Astrocyte of the spinal cord (primary cell): ENCODE measurements around the gene EGFLAM.

Experiments used
- DNase-seq: peaks from one replicate; pipeline ENCODE4 v3.0.0; 2011; ENCODE audit warnings: low read depth, low spot score
- H3K4me3 ChIP-seq: 2 replicates; pipeline ENCODE4 v1.5.1; 2011; ENCODE audit warnings: low read depth, mild to moderate bottlenecking, low read length, moderate library complexity
- in situ Hi-C: cut with HindIII; loops from 2 replicates; pipeline ENCODE4 v1.10.0; 2017; ENCODE audit warnings: low sequenced_read_pairs
- TF ChIP-seq, protein P1 (sequence below): IDR thresholded peaks from 2 replicates; pipeline ENCODE4 v1.5.1; 2012; ENCODE audit warnings: low read depth, mild to moderate bottlenecking, low read length, inconsistent platforms

EGFLAM gene

DNA sequence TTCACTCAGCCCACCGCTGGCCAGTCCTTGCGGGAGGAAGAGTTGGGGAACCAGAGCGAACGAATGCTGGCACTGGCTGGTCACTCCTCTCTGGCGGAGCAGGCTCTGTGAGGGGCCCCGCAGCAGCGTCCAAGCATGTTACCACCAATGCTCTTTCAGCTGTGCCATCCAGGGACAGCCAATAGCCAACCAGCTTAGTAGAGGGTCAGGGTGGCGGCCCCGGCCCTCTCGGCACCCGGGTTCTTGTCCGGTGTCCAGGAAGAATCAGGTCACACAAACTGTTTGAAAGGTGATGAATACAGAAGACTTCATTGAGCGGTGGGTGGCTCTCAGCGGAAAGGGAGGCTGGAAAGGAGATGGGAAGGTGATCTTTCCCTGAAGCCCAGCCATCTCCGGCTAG, 135.3 kb downstream of the EGFLAM start:
- H3K4me3 ChIP-seq = no peak overlapping the region
- in situ Hi-C loops = no loop called here
- TF ChIP-seq, protein P1, sequence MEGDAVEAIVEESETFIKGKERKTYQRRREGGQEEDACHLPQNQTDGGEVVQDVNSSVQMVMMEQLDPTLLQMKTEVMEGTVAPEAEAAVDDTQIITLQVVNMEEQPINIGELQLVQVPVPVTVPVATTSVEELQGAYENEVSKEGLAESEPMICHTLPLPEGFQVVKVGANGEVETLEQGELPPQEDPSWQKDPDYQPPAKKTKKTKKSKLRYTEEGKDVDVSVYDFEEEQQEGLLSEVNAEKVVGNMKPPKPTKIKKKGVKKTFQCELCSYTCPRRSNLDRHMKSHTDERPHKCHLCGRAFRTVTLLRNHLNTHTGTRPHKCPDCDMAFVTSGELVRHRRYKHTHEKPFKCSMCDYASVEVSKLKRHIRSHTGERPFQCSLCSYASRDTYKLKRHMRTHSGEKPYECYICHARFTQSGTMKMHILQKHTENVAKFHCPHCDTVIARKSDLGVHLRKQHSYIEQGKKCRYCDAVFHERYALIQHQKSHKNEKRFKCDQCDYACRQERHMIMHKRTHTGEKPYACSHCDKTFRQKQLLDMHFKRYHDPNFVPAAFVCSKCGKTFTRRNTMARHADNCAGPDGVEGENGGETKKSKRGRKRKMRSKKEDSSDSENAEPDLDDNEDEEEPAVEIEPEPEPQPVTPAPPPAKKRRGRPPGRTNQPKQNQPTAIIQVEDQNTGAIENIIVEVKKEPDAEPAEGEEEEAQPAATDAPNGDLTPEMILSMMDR = no peak
- no peak for DNase-seq

DNA sequence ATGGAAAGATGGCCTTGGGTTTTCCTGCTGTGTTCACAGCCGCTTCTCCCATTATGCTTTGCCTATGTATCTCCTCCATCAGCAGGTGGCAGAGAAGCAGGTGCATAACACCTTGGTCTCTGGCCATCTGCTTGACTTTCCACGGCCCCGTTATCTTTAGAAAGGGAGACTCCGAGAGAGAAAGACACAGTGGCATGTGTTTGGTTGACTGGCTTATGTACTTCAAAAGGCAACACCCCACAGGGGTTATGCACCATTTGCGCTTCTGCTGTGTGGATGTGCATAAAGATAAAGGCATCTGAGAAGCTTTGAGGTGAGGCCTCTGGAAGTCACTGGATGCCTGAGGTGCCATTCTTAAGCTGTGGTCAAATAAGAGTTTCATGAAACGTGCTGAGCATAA, 138.4 kb downstream of the EGFLAM start:
- TF ChIP-seq, protein P1 = no peak
- no peak overlapping the region for H3K4me3 ChIP-seq
- in situ Hi-C loops = no loop called here
- no peak for DNase-seq

DNA sequence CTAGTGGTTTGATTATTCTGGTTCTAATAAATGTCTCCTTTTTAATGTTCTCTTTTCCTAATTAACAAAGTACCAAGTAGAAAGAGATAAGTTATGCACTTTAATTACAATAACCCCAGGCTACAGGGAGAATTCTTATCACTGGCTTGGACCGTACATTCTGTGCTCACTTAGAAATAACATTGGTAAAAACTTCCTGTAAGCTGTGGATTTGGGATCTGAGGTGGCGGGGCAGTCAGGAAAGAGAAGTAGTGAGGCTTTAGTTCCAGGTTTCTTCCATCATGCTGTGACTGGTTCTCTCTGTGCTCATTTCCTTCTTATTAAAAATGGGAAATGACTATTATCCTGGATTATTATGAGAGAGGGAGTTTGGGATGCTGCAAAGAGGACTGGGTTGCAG, 142.0 kb downstream of the EGFLAM start:
- H3K4me3 ChIP-seq = no peak overlapping the region
- TF ChIP-seq, protein P1 = no peak
- in situ Hi-C loops = no loop called here
- no peak for DNase-seq

DNA sequence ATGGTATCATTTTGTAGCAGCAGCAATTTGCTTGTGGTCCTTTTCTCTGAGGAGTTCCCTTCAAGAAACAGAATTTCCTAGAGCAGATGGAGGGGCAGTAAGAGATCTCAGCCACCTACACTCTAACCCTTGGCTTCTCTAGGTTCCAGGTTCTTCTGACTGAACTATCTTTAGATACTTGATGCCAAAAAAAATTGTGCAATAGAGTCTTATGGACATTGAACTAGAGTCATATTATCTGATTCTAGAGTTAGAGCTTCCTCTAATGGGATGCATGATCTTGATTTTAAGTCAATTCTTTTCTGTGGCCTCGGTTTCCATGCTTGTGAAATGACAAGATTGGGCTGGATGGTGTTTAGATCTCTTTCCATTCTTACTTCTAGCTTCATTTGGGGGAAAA, 142.8 kb downstream of the EGFLAM start:
- in situ Hi-C loops = no loop called here
- TF ChIP-seq, protein P1 = no peak
- H3K4me3 ChIP-seq = no peak overlapping the region
- DNase-seq = no peak

DNA sequence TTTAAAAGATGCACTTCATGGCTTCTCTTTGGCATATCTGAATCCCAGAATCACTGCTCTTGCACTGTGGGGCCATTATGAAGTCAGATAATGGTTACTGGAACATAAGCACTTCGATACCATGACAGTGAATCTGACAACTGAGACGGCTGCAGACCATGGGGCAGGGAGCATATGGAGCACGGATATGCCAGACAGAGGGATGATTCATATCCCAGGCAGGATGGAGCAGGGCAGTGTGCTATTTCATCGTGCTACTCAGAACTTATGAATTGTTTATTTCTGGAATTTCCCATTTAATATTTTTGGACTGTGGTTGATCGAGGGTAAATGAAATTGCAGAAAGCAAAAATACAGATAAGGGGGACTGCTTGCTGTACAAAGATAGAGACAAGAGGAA, 145.0 kb downstream of the EGFLAM start:
- no peak for DNase-seq
- TF ChIP-seq, protein P1 = no peak
- in situ Hi-C loops = no loop called here
- H3K4me3 ChIP-seq = no peak overlapping the region

DNA sequence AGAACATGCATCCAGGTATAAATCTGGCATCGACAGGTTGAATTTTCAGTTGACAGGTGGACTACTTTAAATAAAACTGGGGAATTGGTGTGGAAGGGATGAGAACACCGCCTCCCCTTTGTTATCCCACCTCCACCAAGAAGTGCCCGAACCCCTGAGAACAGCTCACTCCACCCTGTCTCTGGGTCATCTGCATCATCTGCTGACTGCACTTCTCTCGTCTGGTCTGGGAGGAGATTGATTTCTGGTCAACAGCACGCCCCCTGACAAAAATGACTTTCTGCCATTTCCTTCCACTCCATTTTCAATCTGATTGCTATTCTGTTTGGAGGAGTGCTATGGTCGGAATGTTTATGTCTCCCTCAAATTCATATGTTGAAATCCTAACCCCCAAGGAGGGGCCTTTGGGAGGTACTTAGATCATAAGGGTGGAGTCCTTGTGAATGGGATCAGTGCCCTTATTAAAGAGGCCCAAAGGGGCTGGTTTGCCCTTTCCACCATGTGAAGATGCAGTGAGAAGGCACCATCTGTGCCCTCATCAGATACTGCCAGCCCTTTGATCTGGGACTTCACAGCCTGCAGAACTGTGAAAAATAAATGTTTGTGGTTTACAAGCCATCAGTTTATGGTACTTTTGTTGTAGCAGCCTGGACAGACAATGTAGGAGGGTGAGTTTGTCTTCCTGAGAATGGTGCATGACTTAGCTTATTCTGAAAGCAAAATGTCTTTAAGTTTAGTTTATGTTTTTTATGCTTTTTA, 145.7 kb downstream of the EGFLAM start:
- in situ Hi-C loops = no loop called here
- TF ChIP-seq, protein P1 = no peak
- H3K4me3 ChIP-seq = no peak overlapping the region
- DNase-seq = no peak
